Loucy (cell line): ENCODE data around the gene STK32C.

Experiments used
- H2AFZ ChIP-seq: fragments of 200-600 bp; sonication (generic); 2 replicates; pipeline ENCODE4 v1.6.0; 2016; ENCODE audit warnings: antibody characterized with exemption, mild to moderate bottlenecking, low read length, moderate library complexity
- H3F3A ChIP-seq: fragments of 200-600 bp; 2 replicates; pipeline ENCODE4 v1.6.0; 2016; ENCODE audit warnings: antibody characterized with exemption, low read depth, mild to moderate bottlenecking
- H3K27me3 ChIP-seq: fragments of 200-600 bp; sonication (generic); 2 replicates; pipeline ENCODE4 v1.6.1; 2014; ENCODE audit warnings: low read length, mild to moderate bottlenecking; ENCODE audit not compliant: insufficient read depth, poor library complexity, severe bottlenecking
- H3K36me3 ChIP-seq: fragments of 200-600 bp; sonication (generic); 2 replicates; pipeline ENCODE4 v1.6.1; 2016; ENCODE audit warnings: low read length; ENCODE audit not compliant: insufficient read depth
- H3K4me1 ChIP-seq: fragments of 200-600 bp; sonication (generic); 2 replicates; pipeline ENCODE4 v1.5.1; 2014; ENCODE audit warnings: low read length, mild to moderate bottlenecking; ENCODE audit not compliant: insufficient read depth, poor library complexity, severe bottlenecking
- H3K4me2 ChIP-seq: fragments of 200-600 bp; sonication (generic); 2 replicates; pipeline ENCODE4 v1.6.0; 2014; ENCODE audit warnings: antibody characterized with exemption, low read length, low read depth, mild to moderate bottlenecking; ENCODE audit not compliant: poor library complexity, severe bottlenecking
- H3K4me3 ChIP-seq: fragments of 200-600 bp; sonication (generic); 2 replicates; pipeline ENCODE4 v1.5.1; 2014; ENCODE audit warnings: low read length, mild to moderate bottlenecking, mixed read lengths; ENCODE audit not compliant: poor library complexity, severe bottlenecking
- H3K79me2 ChIP-seq: fragments of 200-600 bp; sonication (generic); 2 replicates; pipeline ENCODE4 v1.6.1; 2014; ENCODE audit warnings: low read length; ENCODE audit not compliant: insufficient read depth
- H3K9ac ChIP-seq: fragments of 200-600 bp; sonication (generic); 2 replicates; pipeline ENCODE4 v1.6.0; 2014; ENCODE audit warnings: mild to moderate bottlenecking, low read depth, low read length, moderate library complexity; ENCODE audit not compliant: poor library complexity, severe bottlenecking
- H3K9me2 ChIP-seq: fragments of 200-600 bp; sonication (generic); replicated peaks from 2 replicates; pipeline ENCODE4 v1.6.1; 2016; ENCODE audit warnings: low read depth, low read length, mixed read lengths
- H3K9me3 ChIP-seq: fragments of 200-600 bp; sonication (generic); 2 replicates; pipeline ENCODE4 v1.6.1; 2014; ENCODE audit warnings: mild to moderate bottlenecking, antibody characterized with exemption, low read length, low read depth; ENCODE audit not compliant: insufficient read depth
- H4K20me1 ChIP-seq: fragments of 200-600 bp; sonication (generic); 2 replicates; pipeline ENCODE4 v1.6.0; 2014; ENCODE audit warnings: antibody characterized with exemption, low read length, mild to moderate bottlenecking; ENCODE audit not compliant: insufficient read depth, poor library complexity, severe bottlenecking
- CTCF ChIP-seq: fragments of 200-600 bp; sonication (generic); conservative IDR thresholded peaks from 2 replicates; pipeline ENCODE4 v1.5.1; 2014; ENCODE audit warnings: mild to moderate bottlenecking, antibody characterized with exemption, low read length
- EZH2phosphoT487 ChIP-seq: fragments of 200-600 bp; IDR thresholded peaks from 2 replicates; pipeline ENCODE4 v1.6.1; 2018; ENCODE audit warnings: antibody characterized with exemption, mild to moderate bottlenecking, moderate library complexity, borderline replicate concordance

Gene STK32C

GRCh38 chr10:132253092-132253687 is 54.6 kb downstream of the STK32C start:
- Histone ChIP-seq H4K20me1 (no peaks in the 10 kb centered on the region), H2AFZ (no peak overlapping the region), H3K4me1 (peaks cover 8% of the 10 kb centered on the region), H3K79me2 (no peaks in the 10 kb centered on the region), H3K9me3 (no peaks in the 10 kb centered on the region), H3K36me3 (no peaks in the 10 kb centered on the region), H3K4me2 (no peak overlapping the region), H3K9me2 (no peaks in the 10 kb centered on the region), H3K4me3 (no peak overlapping the region), H3K9ac (no peak overlapping the region), H3F3A (no peaks in the 10 kb centered on the region), H3K27me3 (no peaks in the 10 kb centered on the region)
- no peak for TF ChIP-seq CTCF
- no peak for TF ChIP-seq EZH2phosphoT487

GRCh38 chr10:132252412-132252811 is 55.3 kb downstream of the STK32C start:
- no peaks in the 10 kb centered on the region for H3K36me3 ChIP-seq
- peaks cover 8% of the 10 kb centered on the region for H3K4me1 ChIP-seq
- H3K4me3 ChIP-seq: no peak overlapping the region
- H3K9ac ChIP-seq: no peak overlapping the region
- H2AFZ ChIP-seq: no peak overlapping the region
- H3K79me2 ChIP-seq: no peaks in the 10 kb centered on the region
- no peak overlapping the region for H3K4me2 ChIP-seq
- H3K9me2 ChIP-seq: no peaks in the 10 kb centered on the region
- no peaks in the 10 kb centered on the region for H3F3A ChIP-seq
- no peaks in the 10 kb centered on the region for H3K27me3 ChIP-seq
- no peaks in the 10 kb centered on the region for H3K9me3 ChIP-seq
- no peaks in the 10 kb centered on the region for H4K20me1 ChIP-seq
- TF ChIP-seq EZH2phosphoT487: no peak

- Histone ChIP-seq H3K4me1 (peaks cover 8% of the 10 kb centered on the region), H3K9me3 (no peaks in the 10 kb centered on the region), H2AFZ (no peak overlapping the region), H3K27me3 (no peaks in the 10 kb centered on the region), H3K4me3 (no peak overlapping the region), H3K9me2 (no peaks in the 10 kb centered on the region), H3K36me3 (no peaks in the 10 kb centered on the region), H3K4me2 (no peak overlapping the region), H3K79me2 (no peaks in the 10 kb centered on the region), H3F3A (no peaks in the 10 kb centered on the region), H4K20me1 (no peaks in the 10 kb centered on the region), H3K9ac (no peak overlapping the region)
- TF ChIP-seq EZH2phosphoT487 (no peak), CTCF (no peak)
These were observed 55.8 kb downstream of the STK32C start for GRCh38 chr10:132251928-132252327.
